GM10266 (cell line): ENCODE results near the gene SLC22A15.
"Not testable (repeated sequence)": the region's sequence is repeated elsewhere in the genome, so short reads cannot be mapped to it uniquely, and the experiment has no call there.

Experiments
- DNase-seq: peaks from one replicate; pipeline ENCODE4 v3.0.0; 2012; ENCODE audit errors: extremely low spot score
- TF ChIP-seq, protein P1 (sequence below): IDR thresholded peaks from 2 replicates; pipeline ENCODE4 v1.5.1; 2012; ENCODE audit warnings: mild to moderate bottlenecking, low read depth; ENCODE audit not compliant: control insufficient read depth, insufficient read depth; ENCODE audit errors: missing control alignments

Gene SLC22A15

DNA sequence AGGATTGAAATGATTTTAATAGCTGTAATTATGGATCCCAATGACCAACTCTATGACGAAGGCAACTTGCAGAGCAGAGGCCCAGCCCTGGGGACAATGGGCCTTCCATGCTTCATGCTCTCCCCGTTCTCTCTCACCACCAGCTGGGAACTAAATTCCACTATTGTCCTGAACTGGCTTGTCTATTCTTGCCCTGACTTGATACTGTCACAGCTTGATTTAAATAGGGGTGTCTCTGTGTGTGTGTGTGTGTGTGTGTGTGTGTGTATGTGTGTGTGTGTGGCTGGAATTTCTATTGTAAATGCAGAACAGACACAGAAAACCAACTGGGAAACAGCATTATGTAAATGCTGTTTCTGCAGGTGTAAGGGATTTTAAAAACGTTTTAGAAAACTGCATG, 57.0 kb downstream of the SLC22A15 start:
- TF ChIP-seq, protein P1, sequence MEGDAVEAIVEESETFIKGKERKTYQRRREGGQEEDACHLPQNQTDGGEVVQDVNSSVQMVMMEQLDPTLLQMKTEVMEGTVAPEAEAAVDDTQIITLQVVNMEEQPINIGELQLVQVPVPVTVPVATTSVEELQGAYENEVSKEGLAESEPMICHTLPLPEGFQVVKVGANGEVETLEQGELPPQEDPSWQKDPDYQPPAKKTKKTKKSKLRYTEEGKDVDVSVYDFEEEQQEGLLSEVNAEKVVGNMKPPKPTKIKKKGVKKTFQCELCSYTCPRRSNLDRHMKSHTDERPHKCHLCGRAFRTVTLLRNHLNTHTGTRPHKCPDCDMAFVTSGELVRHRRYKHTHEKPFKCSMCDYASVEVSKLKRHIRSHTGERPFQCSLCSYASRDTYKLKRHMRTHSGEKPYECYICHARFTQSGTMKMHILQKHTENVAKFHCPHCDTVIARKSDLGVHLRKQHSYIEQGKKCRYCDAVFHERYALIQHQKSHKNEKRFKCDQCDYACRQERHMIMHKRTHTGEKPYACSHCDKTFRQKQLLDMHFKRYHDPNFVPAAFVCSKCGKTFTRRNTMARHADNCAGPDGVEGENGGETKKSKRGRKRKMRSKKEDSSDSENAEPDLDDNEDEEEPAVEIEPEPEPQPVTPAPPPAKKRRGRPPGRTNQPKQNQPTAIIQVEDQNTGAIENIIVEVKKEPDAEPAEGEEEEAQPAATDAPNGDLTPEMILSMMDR, result no peak
- DNase-seq, result no peak

DNA sequence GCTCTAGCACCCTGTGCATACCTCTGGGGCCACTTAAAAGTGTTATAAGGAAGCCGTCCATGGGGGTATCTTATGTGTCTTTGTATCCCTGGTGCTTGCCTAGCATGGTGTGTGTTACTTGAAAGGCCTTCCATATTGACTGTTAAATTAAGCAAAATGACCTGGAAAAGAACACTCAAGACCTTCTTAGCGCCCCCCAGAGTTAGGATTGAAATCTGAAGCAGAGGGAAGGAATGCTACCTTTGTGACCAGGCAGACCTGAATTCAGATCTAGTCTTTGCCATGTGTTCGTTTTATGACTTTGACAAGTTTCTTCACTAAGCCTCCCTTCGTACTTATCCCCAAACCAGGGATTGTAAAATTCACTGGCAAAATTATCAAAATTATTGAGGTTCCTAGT, 59.9 kb downstream of the SLC22A15 start:
- TF ChIP-seq, protein P1, result no peak

DNA sequence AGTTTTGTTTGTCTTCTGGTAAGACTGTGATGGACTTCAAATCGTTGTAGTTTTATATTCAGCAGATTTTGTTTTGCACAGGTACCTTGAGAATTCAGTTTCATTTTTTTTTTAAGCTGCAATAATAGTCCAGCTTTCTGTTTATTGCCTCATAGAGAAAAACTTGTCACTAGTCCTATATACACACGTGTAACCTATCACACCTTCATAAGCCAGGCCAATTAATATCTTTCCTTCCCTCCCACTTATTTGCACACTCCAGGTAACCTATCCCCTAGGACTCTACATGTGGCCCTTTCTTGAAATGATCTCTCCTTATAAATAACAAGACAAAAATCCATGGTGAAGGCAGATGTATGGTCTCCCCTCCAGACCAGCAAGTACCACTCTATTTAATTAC, 62.4 kb downstream of the SLC22A15 start:
- TF ChIP-seq, protein P1, result no peak
- DNase-seq, result no peak

More for the DNA sequence above, 59.9 kb downstream of the SLC22A15 start:
- no peak for DNase-seq

DNA sequence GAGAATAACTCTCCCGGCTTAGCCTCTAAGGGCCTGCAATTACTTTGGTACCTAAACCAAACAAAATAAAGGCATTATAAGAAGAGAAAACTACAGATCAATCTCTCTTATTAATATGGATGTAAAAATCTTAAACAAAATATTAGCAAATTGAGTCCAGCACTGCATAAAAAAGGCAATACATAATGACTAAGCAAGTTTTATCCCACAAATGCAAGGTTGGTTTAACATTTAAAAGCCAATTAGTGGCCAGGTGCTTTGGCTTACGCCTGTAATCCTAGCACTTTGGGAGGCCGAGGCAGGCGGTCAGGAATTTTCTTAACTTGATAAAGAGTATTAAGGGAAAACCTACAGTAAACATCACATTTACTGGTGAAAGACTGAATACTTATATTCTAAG, 67.8 kb downstream of the SLC22A15 start:
- DNase-seq, result no peak

DNA sequence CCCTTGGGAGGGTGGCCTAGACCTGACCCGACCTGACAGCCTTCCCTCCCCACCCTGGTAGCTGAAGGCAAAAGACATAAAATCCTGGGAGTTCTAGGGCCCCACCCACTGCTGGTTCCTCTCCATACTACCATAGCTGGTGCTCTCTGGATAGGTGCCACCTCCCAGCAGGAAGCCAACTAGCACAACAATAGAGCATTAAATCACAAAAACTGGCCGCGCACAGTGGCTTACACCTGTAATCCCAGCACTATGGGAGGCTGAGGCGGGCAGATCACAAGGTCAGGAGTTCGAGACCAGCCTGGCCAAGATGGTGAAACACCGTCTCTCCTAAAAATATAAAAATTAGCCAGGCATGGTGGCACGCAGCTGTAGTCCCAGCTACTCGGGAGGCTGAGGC, 70.6 kb downstream of the SLC22A15 start:
- DNase-seq, result not testable (repeated sequence)

More for the DNA sequence above, 67.8 kb downstream of the SLC22A15 start:
- TF ChIP-seq, protein P1, result no peak

DNA sequence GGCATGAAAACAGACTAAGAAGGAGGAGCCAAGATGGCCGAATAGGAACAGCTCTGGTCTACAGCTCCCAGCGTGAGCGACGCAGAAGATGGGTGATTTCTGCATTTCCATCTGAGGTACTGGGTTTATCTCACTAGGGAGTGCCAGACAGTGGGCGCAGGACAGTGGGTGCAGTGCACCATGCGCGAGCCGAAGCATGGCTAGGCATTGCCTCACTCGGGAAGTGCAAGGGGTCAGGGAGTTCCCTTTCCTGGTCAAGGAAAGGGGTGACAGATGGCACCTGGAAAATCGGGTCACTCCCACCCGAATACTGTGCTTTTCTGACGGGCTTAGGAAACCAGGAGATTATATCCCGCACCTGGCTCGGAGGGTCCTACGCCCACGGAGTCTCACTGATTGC, 75.6 kb downstream of the SLC22A15 start:
- not testable (repeated sequence) for DNase-seq

DNA sequence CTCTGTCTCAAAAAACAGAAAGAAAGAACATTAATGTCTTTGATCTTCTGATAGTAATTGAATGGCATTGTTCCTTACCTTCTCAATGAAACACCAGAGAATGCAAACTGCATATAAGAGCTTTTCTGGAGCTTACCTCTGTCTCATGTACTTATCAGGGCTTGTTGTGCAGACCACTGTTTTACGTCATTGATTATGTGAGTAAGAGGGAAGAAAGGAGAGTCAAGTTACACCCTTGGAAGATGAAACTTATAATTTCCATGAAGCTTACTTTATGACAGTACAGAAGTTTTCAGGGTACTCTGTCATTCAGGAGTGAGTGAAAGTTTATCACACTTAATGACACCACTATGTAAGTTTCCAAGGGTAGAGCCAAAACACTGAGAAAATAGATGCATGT, 85.9 kb downstream of the SLC22A15 start:
- DNase-seq, result no peak
- TF ChIP-seq, protein P1, result no peak

DNA sequence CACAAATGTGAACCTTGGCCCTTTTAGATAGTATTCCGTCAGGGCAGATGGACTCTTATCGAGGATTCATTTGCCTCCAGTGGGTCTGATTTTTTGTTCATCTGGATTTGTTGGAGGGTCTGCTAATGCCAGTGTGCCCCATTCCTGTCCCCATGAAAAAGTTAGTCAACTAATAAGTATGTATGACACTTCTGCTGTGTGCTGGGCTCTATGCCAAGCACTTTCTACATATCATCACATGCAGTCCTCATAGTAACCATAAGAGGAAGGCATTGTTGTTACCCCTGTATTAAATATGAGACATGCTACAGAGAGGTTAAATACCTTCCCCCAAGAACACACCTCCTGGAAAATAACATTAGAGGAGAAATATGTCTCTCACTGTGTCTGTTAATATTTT, 88.3 kb downstream of the SLC22A15 start:
- no peak for DNase-seq
- TF ChIP-seq, protein P1, result no peak

DNA sequence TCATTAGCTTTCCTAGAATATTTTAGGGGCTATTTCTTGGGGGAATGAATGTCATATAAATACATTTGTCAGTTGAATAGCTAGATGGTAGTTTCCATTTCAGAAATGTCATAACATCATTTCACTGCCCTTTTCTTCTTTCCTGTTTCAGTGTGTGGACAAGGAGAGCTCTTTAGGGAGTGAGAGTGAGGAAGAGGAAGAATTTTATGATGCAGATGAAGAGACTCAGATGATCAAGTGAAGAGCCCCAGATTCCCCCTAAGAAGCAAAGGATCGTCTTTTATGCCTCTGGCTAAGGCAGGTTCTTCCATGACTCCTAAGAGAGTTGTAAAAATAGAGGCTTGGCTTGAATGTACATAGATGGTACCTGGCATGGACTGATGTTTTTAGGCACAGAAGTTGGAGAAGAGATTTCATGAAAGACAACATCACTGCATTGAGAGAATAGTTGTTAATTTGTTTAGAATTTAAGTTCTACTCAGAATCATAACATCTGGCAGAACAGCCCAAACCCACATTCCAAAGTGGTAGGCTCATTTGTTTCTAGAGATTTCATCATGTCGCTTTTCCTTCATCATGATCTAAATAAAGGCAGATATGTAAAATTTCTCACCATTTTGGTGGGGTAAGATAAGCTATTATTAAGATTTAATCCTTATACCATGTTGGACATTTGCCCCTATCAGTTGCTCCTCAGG, 90.7 kb downstream of the SLC22A15 start:
- TF ChIP-seq, protein P1, result no peak
- no peak for DNase-seq
